M059J (cell line): Measurements from ENCODE around the gene P3H4. TPM values are rescaled to one million over a fixed set of nuclear protein-coding genes. Genes with fewer than 3 reads are reported as not detected.
A peak's percentile ranks its signal among the peaks of the same experiment; 100 is the strongest.
"Not testable (repeated sequence)": the region's sequence is repeated elsewhere in the genome, so short reads cannot be mapped to it uniquely, and the experiment has no call there.

Experiments used
- DNase-seq: peaks from one replicate; pipeline ENCODE4 v3.0.0-alpha.2; 2012; ENCODE audit warnings: low read depth
- total RNA-seq: library from RNA; depleted of rRNA; stranded (reverse); fragments of >200 nt; shearing (Covaris generic); gene quantifications from 2 replicates; pipeline ENCODE4 v1.2.3, GENCODE V29; 2014; rRNA removed

The P3H4 gene, protein sequence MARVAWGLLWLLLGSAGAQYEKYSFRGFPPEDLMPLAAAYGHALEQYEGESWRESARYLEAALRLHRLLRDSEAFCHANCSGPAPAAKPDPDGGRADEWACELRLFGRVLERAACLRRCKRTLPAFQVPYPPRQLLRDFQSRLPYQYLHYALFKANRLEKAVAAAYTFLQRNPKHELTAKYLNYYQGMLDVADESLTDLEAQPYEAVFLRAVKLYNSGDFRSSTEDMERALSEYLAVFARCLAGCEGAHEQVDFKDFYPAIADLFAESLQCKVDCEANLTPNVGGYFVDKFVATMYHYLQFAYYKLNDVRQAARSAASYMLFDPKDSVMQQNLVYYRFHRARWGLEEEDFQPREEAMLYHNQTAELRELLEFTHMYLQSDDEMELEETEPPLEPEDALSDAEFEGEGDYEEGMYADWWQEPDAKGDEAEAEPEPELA
- 51.6 and 88.8 TPM in 2 replicates for total RNA-seq

DNA sequence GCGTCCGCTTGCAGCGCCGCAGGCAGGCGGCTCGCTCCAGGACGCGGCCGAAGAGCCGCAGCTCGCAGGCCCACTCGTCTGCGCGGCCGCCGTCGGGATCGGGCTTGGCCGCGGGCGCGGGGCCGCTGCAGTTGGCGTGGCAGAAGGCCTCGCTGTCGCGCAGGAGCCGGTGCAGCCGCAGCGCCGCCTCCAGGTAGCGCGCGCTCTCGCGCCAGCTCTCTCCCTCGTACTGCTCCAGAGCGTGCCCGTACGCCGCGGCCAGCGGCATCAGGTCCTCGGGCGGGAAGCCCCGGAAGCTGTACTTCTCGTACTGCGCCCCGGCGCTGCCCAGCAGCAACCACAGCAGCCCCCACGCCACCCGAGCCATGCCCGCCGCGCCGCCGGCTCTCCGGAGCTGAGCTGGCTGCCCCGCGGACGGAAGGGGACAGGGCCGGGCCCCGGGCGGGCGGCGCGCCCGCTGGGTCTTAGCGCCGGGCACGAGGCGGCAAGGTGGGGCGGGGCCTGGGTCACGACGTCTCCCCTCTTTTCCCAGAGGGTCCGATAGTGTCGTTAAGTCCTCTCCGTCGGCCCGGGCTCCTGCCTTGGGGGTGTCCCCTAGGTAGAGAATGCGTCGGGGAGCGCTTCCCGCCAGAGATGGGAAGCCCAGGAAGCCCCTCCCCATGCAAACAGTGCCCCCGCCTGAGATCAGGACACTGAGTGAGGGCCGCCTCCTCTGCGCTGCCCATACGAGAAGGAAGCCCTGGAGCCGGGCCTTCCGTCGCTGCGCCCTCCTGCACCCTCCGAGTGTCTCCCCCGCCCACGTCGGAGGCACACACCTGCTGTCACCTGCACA is at the start of gene P3H4:
P3H4 (minus strand) TSS at position 401 of the 832 bp plus-strand sequence; CDS start at position 367, 34 bp downstream.
- DNase-seq: peak; percentile 72

DNA sequence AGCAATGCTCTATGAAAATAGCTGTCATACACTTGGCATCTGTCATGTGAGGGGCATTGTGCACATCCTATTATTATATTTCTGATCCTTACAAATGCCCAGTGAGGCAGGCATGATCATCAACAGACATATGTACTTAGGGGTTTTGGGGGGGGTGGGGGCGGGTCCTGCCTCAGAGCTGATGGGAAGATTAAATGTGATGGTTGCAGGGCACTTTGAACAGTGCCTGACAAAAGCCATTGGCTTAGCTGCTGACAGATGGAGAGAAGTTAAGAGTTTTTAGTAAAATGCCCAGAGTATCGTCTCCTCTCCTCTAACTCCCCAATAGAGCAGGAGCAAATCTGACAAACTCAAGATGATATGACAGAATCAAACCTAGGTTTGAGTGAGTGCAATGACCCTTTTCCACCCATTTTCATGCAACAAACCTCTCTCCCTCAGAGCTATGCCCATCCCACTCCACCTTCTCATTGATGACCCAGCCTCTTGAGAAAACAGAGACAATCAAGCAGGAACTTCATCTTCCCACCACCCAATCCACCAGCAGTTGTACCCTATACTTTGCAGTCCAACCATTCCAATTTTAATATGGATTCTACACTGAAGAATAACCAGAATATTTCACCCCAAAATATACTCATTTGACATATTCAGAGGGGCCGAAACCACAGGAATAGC is 48.6 kb upstream of the P3H4 start:
- DNase-seq: no peak

DNA sequence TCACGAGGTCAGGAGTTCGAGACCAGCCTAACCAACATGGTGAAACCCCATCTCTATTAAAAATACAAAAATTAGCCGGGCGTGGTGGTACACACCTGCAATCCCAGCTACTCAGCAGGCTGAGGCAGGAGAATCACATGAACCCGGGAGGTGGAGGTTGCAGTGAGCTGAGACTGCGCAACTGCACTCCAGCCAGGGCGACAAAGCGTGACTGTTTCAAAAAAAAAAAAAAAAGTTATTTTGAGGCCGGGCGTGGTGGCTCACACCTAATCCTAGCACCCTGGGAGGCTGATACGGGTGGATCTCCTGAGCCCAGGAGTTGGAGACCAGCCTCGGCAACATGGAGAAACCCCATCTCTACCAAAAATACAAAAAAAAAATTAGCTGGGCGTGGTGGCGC is 39.6 kb upstream of the P3H4 start:
- DNase-seq: not testable (repeated sequence)

DNA sequence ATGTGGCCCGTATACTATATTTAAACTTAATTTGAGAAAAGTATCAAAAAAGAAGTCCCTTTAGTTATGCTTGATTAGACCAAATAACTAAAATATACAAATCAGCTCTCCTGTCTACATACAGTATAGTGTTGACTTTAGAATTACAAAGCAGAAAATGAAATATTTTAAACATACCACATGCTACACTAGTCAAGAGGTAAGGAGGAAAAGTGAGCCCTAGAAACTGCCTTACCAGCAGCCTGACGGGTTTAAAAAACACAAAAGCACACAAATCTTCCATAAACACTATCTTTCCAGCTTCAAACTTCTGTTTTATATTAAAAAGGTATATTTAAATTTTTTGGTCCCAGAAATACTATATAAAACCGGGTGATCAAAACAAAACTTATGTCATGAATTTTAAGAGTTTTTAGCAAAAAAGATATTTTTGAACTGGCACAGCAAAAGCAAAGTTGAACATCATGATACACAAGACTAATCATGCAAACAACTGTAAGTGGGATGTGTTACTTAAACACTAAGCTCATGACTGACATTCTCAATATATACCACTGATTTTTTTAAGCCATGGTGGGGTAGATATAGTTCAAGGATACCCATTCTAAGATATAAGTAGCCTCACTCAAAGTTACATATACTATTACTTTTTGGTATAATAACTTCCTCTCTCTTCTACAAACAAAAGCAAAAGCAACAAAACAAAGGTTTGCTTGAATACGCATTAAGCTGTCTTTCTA is 37.7 kb upstream of the P3H4 start:
- no peak for DNase-seq

DNA sequence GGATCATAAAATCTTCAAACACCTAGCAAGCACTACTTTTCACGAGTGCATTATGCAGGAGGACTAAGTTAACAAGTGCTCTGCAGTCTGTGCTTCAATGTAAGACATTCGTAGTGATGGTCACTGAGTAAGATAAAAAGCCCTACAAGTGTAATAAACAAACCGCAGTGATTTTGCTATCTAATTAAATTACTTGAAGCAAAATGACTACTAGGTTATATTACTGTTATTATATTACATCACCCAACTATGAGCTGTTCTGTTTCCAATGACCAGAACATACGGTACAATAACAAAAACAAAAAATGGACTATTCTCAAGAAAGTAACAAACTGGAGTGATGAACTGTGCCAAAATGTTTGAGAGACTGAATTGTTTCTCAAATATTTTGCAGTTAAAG is 37.0 kb upstream of the P3H4 start:
- no peak for DNase-seq

DNA sequence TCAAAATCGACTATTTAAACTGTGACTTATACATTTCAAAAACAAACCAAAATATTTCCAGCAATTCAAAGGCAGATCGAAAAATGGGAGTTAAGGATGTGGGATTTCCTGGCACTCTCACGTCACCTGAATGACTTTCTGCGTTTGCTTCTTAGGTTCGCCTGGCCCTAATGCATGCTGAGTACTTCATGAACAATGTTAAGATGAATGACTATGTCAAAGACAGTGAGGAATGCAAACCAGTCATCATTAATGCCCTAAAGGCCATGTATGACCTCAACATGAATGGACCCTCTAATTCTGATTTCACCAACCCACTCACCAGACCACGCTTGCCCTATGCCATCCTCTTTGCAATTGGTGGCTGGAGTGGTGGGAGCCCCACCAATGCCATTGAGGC is 33.2 kb upstream of the P3H4 start:
- peak; percentile 66 for DNase-seq

DNA sequence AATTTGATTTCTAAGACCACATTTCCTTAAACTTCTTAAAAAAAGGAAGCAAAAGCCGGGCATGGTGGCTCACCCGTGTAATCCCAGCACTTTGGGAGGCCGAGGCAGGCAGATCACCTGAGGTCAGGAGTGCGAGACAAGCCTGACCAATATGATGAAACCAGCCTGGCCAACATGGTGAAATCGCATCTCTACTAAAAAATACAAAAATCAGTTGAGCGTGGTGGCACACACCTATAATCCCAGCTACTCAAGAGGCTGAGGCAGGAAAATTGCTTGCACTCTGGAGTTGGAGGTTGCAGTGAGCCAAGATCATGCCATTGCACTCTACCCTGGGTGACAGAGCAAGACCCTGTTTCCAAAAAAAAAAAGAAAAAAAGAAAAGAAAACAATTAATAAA is 29.0 kb upstream of the P3H4 start:
- DNase-seq: not testable (repeated sequence)

DNA sequence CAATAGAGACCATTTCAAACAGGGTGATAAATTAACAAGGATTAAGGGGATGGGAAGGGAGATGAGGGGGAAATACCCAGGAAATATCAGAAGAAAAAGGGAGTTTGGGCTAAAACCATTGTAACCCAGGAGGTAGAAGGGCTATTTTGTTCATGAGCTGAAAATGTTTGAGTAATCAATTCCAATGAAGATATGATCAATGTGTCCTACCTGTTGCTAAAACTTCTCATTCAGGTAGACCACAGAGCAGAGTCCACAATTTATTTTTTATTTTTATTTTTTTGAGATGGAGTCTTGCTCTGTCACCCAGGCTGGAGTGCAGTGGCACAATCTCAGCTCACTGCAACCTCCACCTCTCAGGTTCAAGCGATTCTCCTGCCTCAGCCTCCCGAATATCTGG is 27.7 kb upstream of the P3H4 start:
- not testable (repeated sequence) for DNase-seq

DNA sequence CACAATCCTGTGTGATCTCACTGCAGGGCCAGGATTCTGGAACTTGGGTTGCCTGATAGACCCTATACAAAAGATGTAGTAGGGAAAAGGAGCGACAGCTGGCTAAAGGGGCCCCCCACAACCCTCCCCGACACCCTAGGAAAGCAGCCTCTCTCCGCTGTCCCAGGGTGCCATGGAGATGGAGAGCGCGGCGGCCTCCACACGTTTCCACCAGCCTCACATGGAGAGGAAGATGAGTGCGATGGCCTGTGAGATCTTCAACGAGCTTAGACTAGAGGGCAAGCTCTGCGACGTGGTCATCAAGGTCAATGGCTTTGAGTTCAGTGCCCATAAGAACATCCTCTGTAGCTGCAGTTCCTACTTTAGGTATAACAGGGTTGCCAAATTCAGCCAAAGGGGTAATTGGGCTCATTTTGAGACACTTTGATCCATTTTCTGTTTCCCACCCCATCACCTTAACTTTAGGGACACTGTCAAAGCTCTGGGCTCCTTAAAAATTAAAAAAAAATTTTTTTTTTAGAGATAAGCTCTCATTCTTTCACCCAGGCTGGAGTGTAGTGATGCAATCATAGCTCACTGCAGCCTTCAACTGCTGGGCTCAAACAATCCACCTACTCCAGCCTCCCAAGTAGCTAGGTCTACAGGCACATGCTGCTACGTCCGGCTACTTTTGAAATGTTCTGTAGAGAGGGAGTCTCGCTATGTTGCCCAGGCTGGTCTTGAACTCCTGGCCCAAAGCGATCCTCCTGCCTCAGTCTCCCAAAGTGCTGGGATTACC is 26.2 kb upstream of the P3H4 start, which contains the start of gene KLHL10:
KLHL10 (plus strand) TSS at position 65 of the 778 bp plus-strand sequence; CDS start at position 173, 108 bp downstream.
- DNase-seq: no peak

DNA sequence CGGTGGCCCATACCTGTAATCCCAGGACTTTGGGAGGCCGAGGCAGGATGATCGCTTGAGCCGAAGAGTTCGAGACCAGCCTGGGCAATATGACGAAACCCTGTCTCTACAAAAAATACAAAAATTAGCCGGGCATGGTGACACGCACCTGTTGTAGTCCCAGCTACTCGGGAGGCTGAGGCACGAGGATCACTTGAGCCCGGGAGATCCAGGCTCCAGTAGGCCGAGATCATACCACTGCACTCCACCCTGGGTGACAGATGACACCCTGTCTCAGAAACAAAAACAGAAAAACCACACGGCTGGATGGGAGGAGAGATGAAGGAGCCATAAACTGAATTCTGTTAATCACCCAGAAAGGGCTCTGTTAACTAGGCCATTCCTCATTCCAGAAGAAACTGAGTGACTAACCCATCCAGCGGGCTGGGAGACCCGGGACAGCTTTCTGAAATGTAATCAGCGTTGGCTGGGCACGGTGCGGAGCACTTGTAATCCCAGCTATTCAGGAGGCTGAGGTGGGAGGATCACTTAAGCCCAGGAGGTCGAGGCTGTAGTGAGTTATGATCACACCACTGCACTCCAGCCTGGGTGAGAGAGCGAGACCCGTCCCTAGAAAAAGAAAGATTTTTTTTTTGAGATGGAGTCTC is 24.9 kb upstream of the P3H4 start:
- DNase-seq: peak; percentile 31

DNA sequence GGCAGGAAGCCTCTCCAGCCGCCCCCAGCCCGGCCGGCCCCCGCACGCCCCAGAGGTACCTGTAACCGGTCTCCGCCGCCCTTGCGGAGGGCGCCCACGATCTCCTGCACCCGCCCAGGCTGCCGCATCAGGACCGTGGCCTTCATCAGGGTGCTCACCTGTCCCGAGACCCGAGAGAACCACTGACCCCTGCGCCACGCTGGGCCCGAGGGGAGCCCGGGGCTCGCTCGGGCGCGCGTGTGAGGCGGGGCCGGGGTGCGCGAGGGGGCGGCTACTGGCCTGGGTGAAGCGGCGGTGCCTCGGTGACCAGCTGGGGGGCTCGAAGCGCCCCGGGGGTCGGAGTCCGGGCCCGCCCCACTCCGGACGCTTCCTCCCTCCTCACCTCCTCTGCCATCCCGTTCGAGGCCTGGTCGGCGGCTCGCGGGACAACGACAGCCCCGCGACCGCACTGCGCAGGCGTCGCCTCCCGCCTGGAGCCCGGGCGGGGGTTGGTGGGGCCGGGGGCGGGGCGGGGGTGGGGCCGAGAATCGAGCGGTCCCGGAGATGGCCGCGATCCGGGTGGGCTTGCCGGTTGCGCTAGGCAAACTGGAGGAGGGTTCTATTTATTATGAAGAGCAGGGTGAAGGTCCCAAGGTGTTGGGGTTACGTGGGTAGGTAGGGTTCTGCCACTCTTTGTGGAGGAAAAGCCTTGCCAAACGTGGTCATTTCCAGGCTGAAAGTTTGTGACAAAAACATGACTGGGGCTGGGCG is 24.2 kb upstream of the P3H4 start, which contains the start of gene NT5C3B:
NT5C3B (minus strand) TSS at position 433 of the 750 bp plus-strand sequence; CDS start at position 394, 39 bp downstream.
- DNase-seq: peak; percentile 43

DNA sequence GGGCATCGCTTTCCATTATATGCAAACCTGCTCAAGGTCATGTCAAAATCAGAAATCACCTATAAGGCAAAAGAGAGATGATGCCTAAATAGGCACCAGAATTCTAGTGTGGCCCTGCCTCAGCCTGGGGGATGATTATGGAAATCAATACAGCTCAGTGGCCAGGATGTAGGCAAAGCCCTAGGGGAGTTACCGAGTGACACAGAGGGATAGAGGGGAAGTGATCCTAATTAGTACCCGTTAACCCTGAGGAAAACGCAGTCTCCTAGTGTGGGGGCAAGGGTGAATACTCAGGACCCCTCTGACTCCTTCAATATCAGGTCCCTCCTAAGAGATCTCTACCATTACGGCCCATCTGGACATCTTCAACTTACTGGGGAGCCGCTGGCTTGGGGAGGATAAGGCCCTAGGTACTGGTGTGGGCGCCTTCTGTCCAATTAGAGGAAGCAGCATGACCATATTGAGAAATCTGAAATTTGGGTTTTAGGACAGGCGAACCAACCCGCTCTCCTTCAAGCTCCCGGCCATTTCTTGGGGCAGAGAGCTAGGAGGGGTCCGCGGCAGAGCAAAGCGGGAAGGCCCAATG is 23.6 kb upstream of the P3H4 start:
- no peak for DNase-seq

DNA sequence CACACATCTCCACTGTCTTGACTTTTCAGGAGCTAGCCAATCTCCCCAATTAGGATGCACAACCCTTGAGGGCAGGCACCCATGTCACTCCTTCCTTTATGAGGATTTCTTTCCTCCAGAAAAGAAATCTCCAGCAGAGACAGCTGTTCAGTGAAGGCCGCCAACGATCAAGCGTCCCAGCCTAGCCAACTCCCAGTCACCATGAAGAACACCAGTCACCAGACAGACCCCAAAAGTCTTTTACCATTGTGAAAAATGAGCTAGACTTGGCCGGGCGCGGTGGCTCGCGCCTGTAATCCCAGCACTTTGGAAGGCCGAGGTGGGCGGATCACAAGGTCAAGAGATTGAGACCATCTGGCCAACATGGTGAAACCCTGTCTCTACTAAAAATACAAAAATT is 18.2 kb upstream of the P3H4 start:
- DNase-seq: not testable (repeated sequence)

DNA sequence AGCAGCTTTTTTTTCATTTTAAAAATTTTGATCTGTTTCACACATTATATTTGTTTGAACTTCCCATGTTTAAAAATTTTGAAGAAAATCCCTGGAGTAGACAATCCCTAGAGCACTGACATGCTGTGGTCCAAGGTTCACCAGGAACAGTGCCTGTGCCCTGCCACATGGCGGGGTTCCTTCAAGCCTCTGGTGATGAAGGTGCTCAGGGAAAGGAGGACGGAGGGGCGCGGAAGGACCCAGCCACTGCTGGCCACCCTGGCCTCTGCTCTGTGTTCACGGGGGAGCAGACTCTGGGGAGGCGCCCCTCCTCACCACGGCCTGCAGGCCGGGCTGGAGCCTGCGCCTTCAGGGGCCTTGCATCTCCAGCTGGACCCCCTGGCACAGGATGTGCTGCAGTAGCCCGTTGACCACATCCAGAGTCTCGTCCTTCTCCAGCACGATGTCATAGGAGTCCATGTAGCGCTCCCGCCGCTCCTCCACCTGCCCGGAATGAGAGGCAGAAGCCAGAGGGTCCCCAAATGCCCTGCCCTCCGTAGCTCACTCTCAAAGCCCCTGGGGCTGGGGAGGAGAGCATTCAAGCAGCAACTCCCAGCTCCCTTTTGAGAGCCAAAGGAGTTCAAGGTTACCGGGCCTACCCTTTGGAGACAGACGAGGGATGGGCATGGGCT is 13.6 kb upstream of the P3H4 start:
- no peak for DNase-seq

DNA sequence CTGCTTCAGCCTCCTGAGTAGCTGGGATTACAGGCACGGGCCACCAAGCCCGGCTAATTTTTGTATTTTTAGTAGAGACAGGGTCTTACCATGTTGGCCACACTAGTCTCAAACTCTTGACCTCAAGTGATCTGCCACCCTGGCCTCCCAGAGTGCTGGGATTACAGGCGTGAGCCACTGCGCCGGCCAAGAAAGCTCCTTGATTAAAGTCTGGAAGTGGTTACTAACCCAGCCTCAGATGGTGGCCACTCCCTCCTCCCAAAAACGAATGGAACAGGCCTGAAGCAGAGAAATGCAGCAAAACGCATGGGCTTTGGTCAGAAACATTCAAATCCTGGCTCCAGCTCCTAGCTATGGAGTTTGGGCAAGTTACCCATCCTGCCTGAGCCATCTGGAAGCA is 12.3 kb upstream of the P3H4 start:
- no peak for DNase-seq

DNA sequence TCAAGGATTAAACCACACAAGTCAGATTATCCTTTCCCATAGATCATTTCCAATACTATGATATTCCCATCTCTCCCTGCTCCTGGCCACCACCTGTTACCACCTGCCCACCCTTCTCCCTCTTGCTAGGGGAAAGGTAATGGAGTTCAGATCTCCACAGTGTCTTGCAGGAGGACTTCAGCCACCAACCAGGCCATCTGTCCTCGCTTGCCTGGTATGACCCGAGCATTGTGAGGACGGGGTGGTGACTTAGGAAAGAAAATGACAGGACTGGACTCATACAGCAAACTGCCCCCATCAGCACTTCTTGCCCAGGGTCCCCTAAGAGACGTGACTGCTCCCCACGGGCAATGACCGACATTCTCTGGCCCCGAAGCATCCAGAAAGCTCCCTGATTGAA is 11.8 kb upstream of the P3H4 start:
- DNase-seq: no peak

DNA sequence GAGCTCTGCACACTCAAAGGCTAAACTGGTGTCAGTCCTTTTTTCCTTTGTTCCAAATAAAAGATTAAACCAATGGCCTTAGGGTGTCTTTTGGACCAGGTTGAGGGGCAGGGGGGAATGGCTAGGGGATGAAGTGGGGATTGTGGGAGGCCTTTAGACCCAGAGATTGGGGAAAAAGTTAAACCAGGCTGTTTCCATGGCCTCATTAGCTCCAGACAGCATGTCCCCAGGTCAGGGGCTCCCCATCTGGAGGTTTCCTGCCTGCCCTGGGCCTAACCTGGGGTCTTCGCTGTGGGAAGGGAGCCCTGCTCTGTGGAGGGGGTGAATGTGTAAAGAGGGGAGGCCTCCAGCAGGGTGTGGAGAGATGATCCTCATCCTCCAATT is 11.4 kb upstream of the P3H4 start:
- DNase-seq: no peak
